Spleen (tissue), 7 donors: ENCODE results near the gene MUC5B.

ENCODE experiments used
- CTCF ChIP-seq, 11 experiments: fragments of 200-600 bp in 7 of 11; fragments of 450-650 bp in 4 of 11; sonication (generic) in 4 of 11; IDR thresholded peaks in 8 of 11; conservative IDR thresholded peaks in 3 of 11; 1 replicate in 7 of 11; 2 replicates in 4 of 11; pipeline versions ENCODE4 v1.4.0 to v1.8.0; 2016 to 2021; ENCODE audit warnings: antibody characterized with exemption in 11 of 11, inconsistent platforms in 4 of 11, mild to moderate bottlenecking in 1 of 11
- POLR2A ChIP-seq, 3 donors: fragments of 450-650 bp; IDR thresholded peaks; one replicate each; pipeline ENCODE4 v1.5.1; 2017; ENCODE audit warnings: antibody characterized with exemption in 3 of 3, mild to moderate bottlenecking in 1 of 3
- POLR2AphosphoS5 ChIP-seq, 3 donors: sonication (generic); formaldehyde crosslinking; IDR thresholded peaks; one replicate each; pipeline ENCODE4 v1.5.1; 2017; ENCODE audit warnings: antibody characterized with exemption in 3 of 3
- donor health status: DM: no; HTN: no; CAD: no; lungs with moderate emphysema.
- donor health status: DM: no; HTN: no; CAD: no.
- donor health status: DM: no; HTN: no; CAD: no.

GRCh38 chr11:1253103-1253485, 30.2 kb downstream of the MUC5B start:
- TF ChIP-seq CTCF (IDR thresholded peaks at IDR 0.05 in 8 of 11, conservative IDR thresholded peaks at IDR 0.05 in 3 of 11) (no peak), POLR2A (IDR thresholded peaks at IDR 0.05) (no peak), POLR2AphosphoS5 (IDR thresholded peaks at IDR 0.05) (no peak)
